Measurements from ENCODE around the gene CIZ1.
A peak's percentile ranks its signal among the peaks of the same experiment; 100 is the strongest.

Gene CIZ1

GRCh38 chr9:128211981-128212281, 20.6 kb upstream of the CIZ1 start:
- no peak for DNase-seq

GRCh38 chr9:128211186-128211980, 20.0 kb upstream of the CIZ1 start:
- no peak for DNase-seq

- no peak for DNase-seq
These were observed 17.7 kb upstream of the CIZ1 start for GRCh38 chr9:128208946-128209669.

GRCh38 chr9:128208386-128208785, 17.0 kb upstream of the CIZ1 start:
- no peak for DNase-seq

- no peak for DNase-seq
These were observed 15.8 kb upstream of the CIZ1 start for GRCh38 chr9:128206916-128207910.

GRCh38 chr9:128206484-128206883, 15.1 kb upstream of the CIZ1 start:
- no peak for DNase-seq

GRCh38 chr9:128205296-128205944, 14.0 kb upstream of the CIZ1 start:
- DNase-seq = no peak

- DNase-seq = no peak
These were observed 13.5 kb upstream of the CIZ1 start for GRCh38 chr9:128204858-128205257.

- peak; percentile 17 for DNase-seq
These were observed 12.6 kb upstream of the CIZ1 start for GRCh38 chr9:128203707-128204551.

- peak; percentile 34 for DNase-seq
These were observed 11.8 kb upstream of the CIZ1 start, which contains the start of gene DNM1 for GRCh38 chr9:128203024-128203706. Gene DNM1, plus strand, starts transcription at chr9:128203379. Its CDS starts 92 bp downstream, at chr9:128203471.

- no peak for DNase-seq
These were observed 11.3 kb upstream of the CIZ1 start for GRCh38 chr9:128202648-128203023.

GRCh38 chr9:128201441-128202369, 10.3 kb upstream of the CIZ1 start:
- DNase-seq = no peak

GRCh38 chr9:128193469-128194096, 2.2 kb upstream of the CIZ1 start:
- DNase-seq = peak; percentile 64

- DNase-seq = no peak
These were observed 1.4 kb upstream of the CIZ1 start for GRCh38 chr9:128192601-128193371.

- DNase-seq = no peak
These were observed 611 bp downstream of the CIZ1 start for GRCh38 chr9:128190516-128191405.

- no peak for DNase-seq
These were observed 1.4 kb downstream of the CIZ1 start for GRCh38 chr9:128190013-128190412.

GRCh38 chr9:128188209-128188608, 3.2 kb downstream of the CIZ1 start:
- no peak for DNase-seq

- no peak for DNase-seq
These were observed 4.0 kb downstream of the CIZ1 start for GRCh38 chr9:128187361-128187760.

All from GF-D8 (cell line).